Liver (tissue), 9 donors: Measurements from ENCODE around the gene MPPE1. TPM values are rescaled to one million over a fixed set of nuclear protein-coding genes. Genes with fewer than 3 reads are reported as not detected.

Experiments
- DNase-seq: peaks from one replicate; pipeline ENCODE4 v3.0.0-alpha.2; 2017; ENCODE audit warnings: low spot score
- H3K27ac ChIP-seq, 2 donors: one replicate each; pipeline ENCODE4 v1.7.0; 2013; ENCODE audit warnings: inconsistent platforms in 2 of 2, low read length in 2 of 2, control low read depth in 1 of 2, low read depth in 1 of 2, mild to moderate bottlenecking in 1 of 2
- H3K27me3 ChIP-seq, 4 donors: one replicate each; pipeline versions ENCODE4 v1.6.1 to v1.7.0; 2013; ENCODE audit warnings: low read length in 3 of 4, inconsistent platforms in 1 of 4, mild to moderate bottlenecking in 1 of 4, moderate library complexity in 1 of 4; ENCODE audit not compliant: control insufficient read depth in 4 of 4, insufficient read depth in 4 of 4
- H3K36me3 ChIP-seq, 4 donors: one replicate each; pipeline versions ENCODE4 v1.6.1 to v1.7.0; 2013; ENCODE audit warnings: low read length in 3 of 4, mild to moderate bottlenecking in 3 of 4, low read depth in 1 of 4, moderate library complexity in 1 of 4; ENCODE audit not compliant: control insufficient read depth in 4 of 4, insufficient read depth in 3 of 4
- H3K4me1 ChIP-seq, 4 donors: one replicate each; pipeline versions ENCODE4 v1.6.1 to v1.7.0; 2013; ENCODE audit warnings: low read length in 3 of 4, mild to moderate bottlenecking in 3 of 4, moderate library complexity in 1 of 4; ENCODE audit not compliant: control insufficient read depth in 4 of 4, insufficient read depth in 4 of 4
- H3K4me3 ChIP-seq, 3 donors: one replicate each; pipeline versions ENCODE4 v1.6.1 to v1.7.0; 2013; ENCODE audit warnings: low read length in 3 of 3, control low read depth in 1 of 3, low read depth in 1 of 3, mild to moderate bottlenecking in 1 of 3
- H3K9ac ChIP-seq, 2 donors: one replicate each; pipeline ENCODE4 v1.7.0; 2013; ENCODE audit warnings: low read length in 2 of 2, mild to moderate bottlenecking in 2 of 2, moderate library complexity in 2 of 2, control low read depth in 1 of 2, low read depth in 1 of 2
- H3K9me3 ChIP-seq, 4 donors: one replicate each; pipeline versions ENCODE4 v1.6.1 to v1.7.0; 2013; ENCODE audit warnings: low read length in 3 of 4; ENCODE audit not compliant: control insufficient read depth in 4 of 4
- ATF3 ChIP-seq: IDR thresholded peaks from 2 replicates; pipeline ENCODE4 v1.6.1; 2016; ENCODE audit warnings: antibody characterized with exemption
- CTCF ChIP-seq: fragments of 150-350 bp; IDR thresholded peaks from 2 replicates; pipeline ENCODE4 v1.5.1; 2017; ENCODE audit warnings: improper control_type of control experiment, low read depth, low read length; ENCODE audit not compliant: missing input control
- EGR1 ChIP-seq, 2 donors: IDR thresholded peaks; 2 replicates each; pipeline ENCODE4 v1.6.1; 2016 to 2018; ENCODE audit warnings: antibody characterized with exemption in 2 of 2, low read depth in 2 of 2
- FOXA1 ChIP-seq: IDR thresholded peaks from 2 replicates; pipeline ENCODE4 v1.6.1; 2016; ENCODE audit warnings: antibody characterized with exemption
- FOXA2 ChIP-seq: IDR thresholded peaks from 2 replicates; pipeline ENCODE4 v1.6.1; 2016; ENCODE audit warnings: antibody characterized with exemption
- GABPA ChIP-seq, 2 donors: IDR thresholded peaks in 1 of 2; conservative IDR thresholded peaks in 1 of 2; 2 replicates each; pipeline ENCODE4 v1.6.1; 2016; ENCODE audit warnings: antibody characterized with exemption in 2 of 2, mild to moderate bottlenecking in 1 of 2, moderate library complexity in 1 of 2
- HNF4A ChIP-seq, 2 donors: conservative IDR thresholded peaks; 2 replicates each; pipeline ENCODE4 v1.6.1; 2016; ENCODE audit warnings: antibody characterized with exemption in 2 of 2, mild to moderate bottlenecking in 2 of 2
- JUND ChIP-seq, 2 donors: IDR thresholded peaks; 2 replicates each; pipeline ENCODE4 v1.6.1; 2016; ENCODE audit warnings: antibody characterized with exemption in 2 of 2
- MAX ChIP-seq: IDR thresholded peaks from 2 replicates; pipeline ENCODE4 v1.6.1; 2016; ENCODE audit warnings: antibody characterized with exemption
- NR2F2 ChIP-seq: IDR thresholded peaks from 2 replicates; pipeline ENCODE4 v1.6.1; 2016; ENCODE audit warnings: antibody characterized with exemption
- REST ChIP-seq: IDR thresholded peaks from 2 replicates; pipeline ENCODE4 v1.6.1; 2016; ENCODE audit warnings: antibody characterized with exemption, mild to moderate bottlenecking
- RXRA ChIP-seq, 2 donors: IDR thresholded peaks; 2 replicates each; pipeline ENCODE4 v1.6.1; 2017 to 2018; ENCODE audit warnings: antibody characterized with exemption in 2 of 2, mild to moderate bottlenecking in 1 of 2
- SP1 ChIP-seq: IDR thresholded peaks from 2 replicates; pipeline ENCODE4 v1.6.1; 2018; ENCODE audit warnings: antibody characterized with exemption, mild to moderate bottlenecking
- YY1 ChIP-seq: IDR thresholded peaks from 2 replicates; pipeline ENCODE4 v1.6.1; 2016; ENCODE audit warnings: antibody characterized with exemption, mild to moderate bottlenecking
- WGBS: extraction: QIAGEN DNeasy Blood & Tissue Kit; methylation state at CpG from one replicate; pipeline ENCODE4 v1.1.7; 2013; 5-methylcytosine and 5-hydroxymethylcytosine counted together
- polyA plus RNA-seq, 2 donors: library from polyadenylated mRNA; stranded (reverse) in 1 of 2; unstranded in 1 of 2; fragments of 200-250 nt in 1 of 2; fragments of >200 nt in 1 of 2; fragmentation: Nextera tagmentation in 1 of 2; extraction: Ambion mirVana in 1 of 2; gene quantifications; one replicate each; pipeline versions ENCODE4 v1.2.1 to v1.2.3, GENCODE V29; 2013 to 2015
- total RNA-seq, 2 donors: library from RNA; depleted of rRNA; stranded (reverse); fragments of >200 nt; gene quantifications; one replicate each; pipeline ENCODE4 v1.2.3, GENCODE V29; 2014
- donor health status: healthy.
- donor health status: healthy.
- donor health status: healthy.
- donor health status: healthy.
- donor health status: healthy.

Gene MPPE1
- total and polyA plus RNA-seq, 4 donors = 9.8 to 31.6 (median 26.1) TPM

GRCh38 chr18:11883153-11883552 is 25.0 kb downstream of the MPPE1 start (continued):
- no peak for TF ChIP-seq GABPA (IDR thresholded peaks at IDR 0.05 in 1 of 2, conservative IDR thresholded peaks at IDR 0.05 in 1 of 2)
- no peak for TF ChIP-seq YY1
- TF ChIP-seq EGR1 (IDR thresholded peaks at IDR 0.05; ENCODE audit: low read depth in 2 of 2) = no peak
- TF ChIP-seq MAX = no peak

GRCh38 chr18:11882636-11883035 is 25.5 kb downstream of the MPPE1 start:
- Histone ChIP-seq H3K4me1 (peaks cover 2 to 11% (median 6%) of the 10 kb centered on the region in 4 donors), H3K9me3 (no peaks in the 10 kb centered on the region), H3K27ac (no peak overlapping the region), H3K4me3 (no peak overlapping the region), H3K27me3 (no peaks in the 10 kb centered on the region), H3K36me3 (peaks cover 4 to 16% (median 15%) of the 10 kb centered on the region in 4 donors), H3K9ac (no peak overlapping the region)
- no peak for TF ChIP-seq FOXA2
- no peak for TF ChIP-seq FOXA1
- TF ChIP-seq YY1 = no peak
- no peak for TF ChIP-seq JUND (IDR thresholded peaks at IDR 0.05)
- TF ChIP-seq ATF3 = no peak
- no peak for TF ChIP-seq CTCF
- no peak for TF ChIP-seq REST
- no peak for TF ChIP-seq NR2F2
- TF ChIP-seq SP1 = no peak
- no peak for TF ChIP-seq RXRA (IDR thresholded peaks at IDR 0.05)
- no peak for TF ChIP-seq HNF4A (conservative IDR thresholded peaks at IDR 0.05)
- no peak for TF ChIP-seq MAX
- DNase-seq = no peak
- WGBS = 61% methylated on average over 4 of the region's 4 CpGs

GRCh38 chr18:11880586-11881304 is 27.4 kb downstream of the MPPE1 start:
- no peaks in the 10 kb centered on the region for H3K27me3 ChIP-seq
- no peaks in the 10 kb centered on the region for H3K9me3 ChIP-seq
- no peak for DNase-seq
- TF ChIP-seq MAX = no peak
- no peak overlapping the region for H3K4me3 ChIP-seq
- no peak overlapping the region for H3K27ac ChIP-seq
- H3K4me1 ChIP-seq = peaks cover 2 to 11% (median 6%) of the 10 kb centered on the region in 4 donors
- 93% methylated on average over 30 of the region's 30 CpGs for WGBS
- H3K36me3 ChIP-seq = peaks cover 2 to 6% (median 3%) of the 10 kb centered on the region in 4 donors
- no peak overlapping the region for H3K9ac ChIP-seq
